Ascending aorta (tissue), 2 donors: ENCODE data around the gene ZNF536. TPM values are rescaled to one million over a fixed set of nuclear protein-coding genes. Genes with fewer than 3 reads are reported as not detected.
"Not testable (repeated sequence)": the region's sequence is repeated elsewhere in the genome, so short reads cannot be mapped to it uniquely, and the experiment has no call there.

Experiments used
- DNase-seq, 2 donors: peaks; one replicate each; pipeline ENCODE4 v3.0.0-alpha.2; 2019; ENCODE audit warnings: low spot score in 2 of 2
- H3K27ac ChIP-seq, 2 donors: fragments of 200-600 bp; sonication (generic); one replicate each; pipeline ENCODE4 v1.5.1; 2016 to 2017; ENCODE audit warnings: mild to moderate bottlenecking in 1 of 2
- H3K27me3 ChIP-seq: fragments of 200-600 bp; sonication (generic); one replicate; pipeline ENCODE4 v1.5.1; 2017
- H3K36me3 ChIP-seq, 2 donors: fragments of 200-600 bp; sonication (generic); one replicate each; pipeline ENCODE4 v1.5.1; 2016
- H3K4me1 ChIP-seq, 2 donors: fragments of 200-600 bp; sonication (generic); one replicate each; pipeline ENCODE4 v1.5.1; 2016 to 2017; ENCODE audit warnings: mild to moderate bottlenecking in 1 of 2
- H3K4me3 ChIP-seq, 2 donors: fragments of 200-600 bp; sonication (generic); one replicate each; pipeline ENCODE4 v1.5.1; 2016 to 2017; ENCODE audit warnings: mild to moderate bottlenecking in 1 of 2
- H3K9me3 ChIP-seq, 2 donors: fragments of 200-600 bp; sonication (generic); one replicate each; pipeline ENCODE4 v1.5.1; 2016
- intact Hi-C: fragments of 100-400 bp; cut with DNase I; formaldehyde crosslinking; loops from one replicate; pipeline ENCODE4 v1.15.1; 2023
- total RNA-seq: library from RNA; depleted of rRNA; stranded (reverse); fragments of >200 nt; gene quantifications from one replicate; pipeline ENCODE4 v1.1.0, GENCODE V29; 2016
- TF ChIP-seq, protein P1 (sequence below), 3 experiments: fragments of 200-600 bp in 2 of 3; fragments of 450-650 bp in 1 of 3; sonication (generic) in 2 of 3; IDR thresholded peaks; one replicate each; pipeline ENCODE4 v1.5.1; 2016 to 2019; ENCODE audit warnings: antibody characterized with exemption in 3 of 3, mild to moderate bottlenecking in 1 of 3, moderate library complexity in 1 of 3

Gene ZNF536
- total RNA-seq, 1 donor from 2014 or later: not detected

DNA sequence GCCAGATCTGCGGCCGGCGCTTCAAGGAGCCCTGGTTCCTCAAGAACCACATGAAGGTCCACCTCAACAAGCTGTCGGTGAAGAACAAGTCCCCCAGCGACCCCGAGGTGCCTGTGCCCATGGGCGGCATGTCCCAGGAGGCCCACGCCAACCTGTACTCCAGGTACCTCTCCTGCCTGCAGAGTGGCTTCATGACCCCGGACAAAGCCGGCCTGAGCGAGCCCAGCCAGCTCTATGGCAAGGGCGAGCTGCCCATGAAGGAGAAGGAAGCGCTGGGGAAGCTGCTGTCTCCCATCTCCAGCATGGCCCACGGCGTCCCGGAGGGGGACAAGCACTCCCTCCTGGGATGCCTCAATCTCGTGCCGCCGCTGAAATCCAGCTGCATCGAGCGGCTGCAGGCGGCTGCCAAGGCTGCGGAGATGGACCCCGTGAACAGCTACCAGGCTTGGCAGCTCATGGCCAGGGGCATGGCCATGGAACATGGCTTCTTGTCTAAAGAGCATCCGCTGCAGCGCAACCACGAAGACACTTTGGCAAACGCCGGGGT lies 72.6 kb downstream of the ZNF536 start:
- no peaks in the 10 kb centered on the region for H3K27me3 ChIP-seq
- H3K27ac ChIP-seq: no peak overlapping the region
- TF ChIP-seq, protein P1, sequence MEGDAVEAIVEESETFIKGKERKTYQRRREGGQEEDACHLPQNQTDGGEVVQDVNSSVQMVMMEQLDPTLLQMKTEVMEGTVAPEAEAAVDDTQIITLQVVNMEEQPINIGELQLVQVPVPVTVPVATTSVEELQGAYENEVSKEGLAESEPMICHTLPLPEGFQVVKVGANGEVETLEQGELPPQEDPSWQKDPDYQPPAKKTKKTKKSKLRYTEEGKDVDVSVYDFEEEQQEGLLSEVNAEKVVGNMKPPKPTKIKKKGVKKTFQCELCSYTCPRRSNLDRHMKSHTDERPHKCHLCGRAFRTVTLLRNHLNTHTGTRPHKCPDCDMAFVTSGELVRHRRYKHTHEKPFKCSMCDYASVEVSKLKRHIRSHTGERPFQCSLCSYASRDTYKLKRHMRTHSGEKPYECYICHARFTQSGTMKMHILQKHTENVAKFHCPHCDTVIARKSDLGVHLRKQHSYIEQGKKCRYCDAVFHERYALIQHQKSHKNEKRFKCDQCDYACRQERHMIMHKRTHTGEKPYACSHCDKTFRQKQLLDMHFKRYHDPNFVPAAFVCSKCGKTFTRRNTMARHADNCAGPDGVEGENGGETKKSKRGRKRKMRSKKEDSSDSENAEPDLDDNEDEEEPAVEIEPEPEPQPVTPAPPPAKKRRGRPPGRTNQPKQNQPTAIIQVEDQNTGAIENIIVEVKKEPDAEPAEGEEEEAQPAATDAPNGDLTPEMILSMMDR (IDR thresholded peaks at IDR 0.05): no peak
- no peaks in the 10 kb centered on the region for H3K9me3 ChIP-seq
- intact Hi-C loops: no loop called here
- DNase-seq: no peak
- no peak overlapping the region for H3K4me3 ChIP-seq
- no peaks in the 10 kb centered on the region for H3K36me3 ChIP-seq
- H3K4me1 ChIP-seq: no peaks in the 10 kb centered on the region

DNA sequence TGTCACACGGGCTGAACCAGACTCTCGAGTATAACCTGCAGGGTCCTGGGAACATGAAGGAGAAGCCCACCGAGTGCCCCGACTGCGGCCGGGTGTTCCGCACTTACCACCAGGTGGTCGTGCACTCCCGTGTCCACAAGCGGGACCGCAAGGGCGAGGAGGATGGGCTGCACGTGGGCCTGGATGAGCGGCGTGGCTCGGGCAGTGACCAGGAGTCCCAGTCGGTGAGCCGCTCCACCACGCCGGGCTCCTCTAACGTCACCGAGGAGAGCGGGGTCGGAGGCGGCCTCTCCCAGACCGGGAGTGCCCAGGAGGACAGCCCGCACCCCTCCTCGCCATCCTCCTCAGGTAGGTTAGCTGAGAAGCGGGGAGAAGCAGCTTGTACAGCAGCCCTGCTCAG lies 73.2 kb downstream of the ZNF536 start:
- TF ChIP-seq, protein P1 (IDR thresholded peaks at IDR 0.05): no peak
- Histone ChIP-seq H3K9me3 (no peaks in the 10 kb centered on the region), H3K27ac (no peak overlapping the region), H3K36me3 (no peaks in the 10 kb centered on the region), H3K4me3 (no peak overlapping the region), H3K4me1 (no peaks in the 10 kb centered on the region), H3K27me3 (no peaks in the 10 kb centered on the region)
- intact Hi-C loops: no loop called here
- DNase-seq: no peak

DNA sequence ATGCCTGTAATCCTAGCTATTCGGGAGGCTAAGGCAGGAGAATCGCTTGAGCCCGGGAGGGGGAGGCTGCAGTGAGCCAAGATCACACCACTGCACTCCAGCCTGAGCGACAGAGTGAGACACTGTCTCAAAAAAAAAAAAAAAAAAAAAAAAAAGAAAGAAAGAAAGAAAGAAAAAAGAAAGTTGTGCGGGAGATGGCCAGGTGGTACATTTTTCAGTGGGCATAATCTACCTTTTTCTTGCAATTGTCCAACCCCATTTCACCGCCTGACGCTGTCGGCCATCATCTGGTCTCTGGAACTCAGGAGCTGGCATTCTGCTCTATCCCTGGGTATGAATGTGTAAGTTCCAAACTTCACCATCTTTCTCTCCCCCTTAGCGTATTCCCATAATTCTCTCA lies 73.9 kb downstream of the ZNF536 start:
- intact Hi-C loops, H3K4me3 ChIP-seq, DNase-seq, H3K36me3 ChIP-seq, H3K4me1 ChIP-seq, H3K27ac ChIP-seq, H3K27me3 ChIP-seq, H3K9me3 ChIP-seq: not testable (repeated sequence)

DNA sequence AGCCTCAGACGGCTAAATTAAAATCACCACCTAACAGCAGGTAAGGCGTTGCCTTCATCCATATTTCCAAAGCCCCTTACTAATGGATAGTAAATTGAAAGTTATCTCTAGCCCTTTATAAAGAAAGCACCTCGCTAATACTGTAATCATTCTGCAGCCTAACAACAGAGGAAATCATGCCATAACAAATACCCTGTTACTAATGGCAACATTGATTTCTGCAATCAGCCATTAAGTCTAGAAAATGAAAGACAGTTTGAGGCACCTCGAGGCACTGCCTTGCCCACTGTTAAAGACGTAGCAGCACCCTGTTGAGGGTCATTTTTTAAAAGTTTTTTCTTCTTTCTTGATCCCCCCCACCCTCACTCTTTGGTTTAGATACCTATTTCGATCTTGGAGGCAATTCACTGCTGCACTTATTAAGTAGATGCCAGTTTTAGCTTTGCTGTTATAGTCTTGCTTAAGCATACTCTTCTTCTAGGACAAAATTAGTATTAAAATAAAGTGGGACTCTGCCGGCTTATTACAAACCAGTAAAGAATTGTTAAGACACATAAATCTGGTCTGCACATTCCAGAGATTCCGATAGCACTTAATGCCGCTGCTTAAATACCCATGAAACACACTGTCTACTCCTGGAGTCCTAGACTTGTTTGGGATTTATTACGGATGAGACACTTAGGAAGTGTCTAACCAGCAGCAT lies 74.8 kb downstream of the ZNF536 start:
- Histone ChIP-seq H3K36me3 (no peaks in the 10 kb centered on the region), H3K9me3 (no peaks in the 10 kb centered on the region), H3K4me3 (no peak overlapping the region), H3K27me3 (no peaks in the 10 kb centered on the region), H3K27ac (no peak overlapping the region), H3K4me1 (no peaks in the 10 kb centered on the region)
- no peak for DNase-seq
- TF ChIP-seq, protein P1 (IDR thresholded peaks at IDR 0.05): no peak
- intact Hi-C loops: no loop called here

DNA sequence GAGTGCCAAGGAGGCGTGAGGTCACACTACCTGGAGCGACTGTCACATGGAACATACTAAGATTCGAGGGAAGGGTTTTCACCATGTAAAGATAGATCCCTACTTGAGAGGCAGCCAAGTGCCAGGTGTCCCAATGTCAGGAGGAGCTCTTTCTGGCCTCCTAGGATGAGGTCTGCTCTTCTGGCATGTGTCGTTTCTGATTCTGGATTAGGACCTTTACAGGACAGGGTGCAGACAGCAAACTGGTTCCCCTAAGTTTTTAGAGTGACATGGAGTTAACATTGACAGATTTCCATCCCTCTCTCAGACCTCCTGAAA lies 75.3 kb downstream of the ZNF536 start:
- no peaks in the 10 kb centered on the region for H3K9me3 ChIP-seq
- no peak overlapping the region for H3K4me3 ChIP-seq
- H3K27me3 ChIP-seq: no peaks in the 10 kb centered on the region
- intact Hi-C loops: no loop called here
- no peak for DNase-seq
- no peaks in the 10 kb centered on the region for H3K36me3 ChIP-seq
- TF ChIP-seq, protein P1 (IDR thresholded peaks at IDR 0.05): no peak
- no peak overlapping the region for H3K27ac ChIP-seq
- H3K4me1 ChIP-seq: no peaks in the 10 kb centered on the region

DNA sequence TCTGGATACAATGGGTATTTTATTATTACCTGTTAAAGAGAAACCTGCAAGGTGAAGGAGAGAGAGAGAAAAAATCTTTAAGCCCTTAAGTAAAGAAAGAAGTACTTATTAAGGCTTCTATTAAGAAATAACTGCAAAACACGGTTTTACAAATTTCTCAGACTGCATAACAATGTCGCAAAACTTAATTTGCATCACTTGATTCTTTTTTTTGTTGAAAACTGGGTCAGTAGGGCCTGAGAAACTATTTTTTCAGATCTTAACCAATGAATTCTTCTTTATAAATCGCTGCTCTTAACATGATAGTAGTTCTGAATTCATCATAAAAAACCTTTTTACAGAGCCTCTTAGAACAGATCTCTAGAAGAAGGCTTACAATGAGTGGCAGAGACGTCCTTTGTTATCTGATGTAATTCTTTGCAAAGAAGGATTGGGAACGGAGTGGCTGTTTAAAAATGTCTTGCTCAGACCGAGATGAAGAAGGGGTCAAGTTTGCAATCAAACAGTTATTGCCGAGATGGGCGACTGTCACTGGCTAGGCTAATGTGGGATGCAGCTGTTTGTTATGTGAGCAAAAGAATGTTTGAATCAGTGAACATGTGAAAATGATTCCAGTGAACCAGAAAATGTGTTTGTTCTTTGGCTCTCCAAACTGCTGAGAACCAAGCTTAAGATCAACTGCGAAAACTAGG lies 76.3 kb downstream of the ZNF536 start:
- DNase-seq: no peak
- Histone ChIP-seq H3K4me3 (no peak overlapping the region), H3K36me3 (no peaks in the 10 kb centered on the region), H3K27ac (no peak overlapping the region), H3K4me1 (no peaks in the 10 kb centered on the region), H3K27me3 (no peaks in the 10 kb centered on the region), H3K9me3 (no peaks in the 10 kb centered on the region)
- TF ChIP-seq, protein P1 (IDR thresholded peaks at IDR 0.05): no peak
- intact Hi-C loops: no loop called here
